Ecto neural progenitor cell (in vitro differentiated cells): ENCODE results near the gene MVK.

Source experiments
- DNase-seq: peaks from one replicate; pipeline ENCODE4 v3.0.0-alpha.2; 2018; ENCODE audit warnings: low spot score

Gene MVK

DNA sequence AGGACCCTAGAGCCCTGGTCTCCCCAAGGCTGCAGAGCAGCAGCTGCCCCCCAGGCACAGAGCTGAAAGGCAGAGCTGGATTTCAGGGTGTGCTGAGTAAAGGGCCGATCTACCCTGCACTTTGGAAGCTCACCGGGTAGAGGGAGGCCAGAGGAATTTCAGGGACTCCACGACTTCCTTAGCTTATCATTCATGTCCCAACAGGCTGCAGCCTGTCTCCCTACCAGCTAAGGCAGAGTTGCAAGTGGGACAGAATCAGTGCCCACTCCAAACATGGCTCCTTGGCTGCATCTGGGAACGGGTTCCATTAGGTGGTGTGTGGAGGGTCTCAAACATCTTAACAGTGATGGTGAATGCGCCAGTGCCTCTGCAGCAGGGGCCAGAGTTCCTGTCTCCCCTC, 27.8 kb upstream of the MVK start:
- DNase-seq, result no peak

GRCh38 chr12:109547286-109547685, 26.3 kb upstream of the MVK start:
- no peak for DNase-seq

DNA sequence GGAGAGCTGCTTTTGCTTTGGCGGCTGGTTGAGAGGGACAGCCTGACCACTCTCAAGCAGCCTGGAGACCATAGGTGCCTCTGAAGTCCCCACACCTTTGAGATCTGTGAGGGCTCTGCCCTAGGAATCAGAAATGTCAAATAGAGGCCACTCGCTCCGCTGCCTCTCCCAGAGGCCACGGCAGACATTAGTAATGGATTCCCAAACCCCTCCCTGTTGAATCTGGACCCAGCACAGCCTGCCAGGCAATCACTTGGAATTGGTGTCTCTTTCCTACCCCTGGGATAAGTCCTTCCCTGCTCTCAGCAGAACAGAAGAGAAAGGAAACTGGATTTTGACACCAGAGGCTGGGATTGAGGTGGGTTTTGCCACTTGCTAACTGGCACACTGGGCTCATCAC, 25.3 kb upstream of the MVK start:
- no peak for DNase-seq

DNA sequence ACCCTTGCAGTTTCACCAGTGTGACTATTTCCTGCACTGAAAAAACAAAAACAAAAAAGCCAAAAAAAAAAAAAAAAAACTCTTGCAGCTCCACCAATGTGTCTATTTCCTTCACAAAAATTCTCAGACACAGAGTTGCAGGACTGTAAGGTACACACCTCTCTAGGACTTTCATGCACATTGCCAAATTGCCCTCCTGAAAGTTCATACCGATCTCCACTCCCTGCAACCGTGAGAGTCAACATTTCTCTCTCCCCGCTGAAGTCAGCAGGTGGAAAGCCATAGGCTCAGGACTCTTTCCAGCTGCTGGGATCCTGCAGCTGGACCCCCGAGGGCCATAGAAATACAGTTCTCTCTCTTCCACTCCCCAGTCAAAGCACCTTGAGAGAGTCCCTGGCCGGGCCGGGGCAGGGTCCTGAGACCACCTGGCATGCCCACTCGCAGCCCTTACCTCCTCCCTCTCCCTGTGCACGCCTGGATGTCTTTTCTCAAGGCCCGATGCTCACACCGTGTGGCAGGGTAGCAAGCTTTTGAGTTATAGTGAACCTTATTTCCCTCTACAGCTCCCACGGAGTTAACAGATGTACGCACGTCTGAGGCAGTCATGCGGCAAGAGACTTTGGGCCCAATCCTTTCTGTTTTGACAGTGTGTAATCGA, 23.9 kb upstream of the MVK start:
- no peak for DNase-seq

DNA sequence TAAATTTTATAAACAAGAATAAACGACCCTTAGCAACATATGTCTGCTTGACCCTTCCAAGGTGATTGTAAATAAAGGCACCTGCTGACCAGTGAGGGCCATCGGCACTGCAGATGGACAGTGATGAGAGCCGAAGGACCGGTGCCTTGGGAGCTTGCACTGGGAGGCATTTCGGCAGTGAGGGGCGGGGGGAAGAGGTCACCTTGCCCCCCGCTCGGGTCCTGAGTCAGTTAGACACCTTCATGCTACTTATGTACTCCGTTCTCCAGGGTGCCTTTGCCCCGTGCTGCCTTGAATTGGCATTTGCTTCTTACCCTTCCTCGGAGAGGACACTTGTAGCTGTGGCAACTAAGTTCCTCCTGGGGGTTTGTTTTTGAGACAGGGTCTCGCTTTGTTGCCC, 23.3 kb upstream of the MVK start:
- DNase-seq, result no peak

- no peak for DNase-seq
Measured at GRCh38 chr12:109551108-109551507, 22.5 kb upstream of the MVK start.

DNA sequence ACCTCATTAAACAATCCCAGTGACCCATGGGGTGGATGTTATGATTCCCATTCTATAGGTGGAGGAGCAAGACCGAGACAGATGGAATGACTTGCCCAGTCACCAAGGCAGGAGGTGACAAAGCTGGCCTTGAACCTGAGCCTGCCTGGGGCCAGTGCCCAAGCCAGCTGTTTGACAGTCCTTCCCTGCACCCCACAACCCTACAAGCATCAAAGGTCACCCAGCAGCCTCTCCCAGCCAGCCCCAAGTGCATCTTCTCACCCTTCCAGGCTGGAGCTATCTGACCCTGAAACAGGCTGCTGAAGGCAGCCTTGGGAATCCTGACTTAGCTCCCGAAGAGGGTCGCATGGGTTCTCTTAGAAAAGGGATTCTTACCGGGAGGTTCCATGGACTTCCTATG, 20.6 kb upstream of the MVK start:
- DNase-seq, result no peak

- no peak for DNase-seq
Measured at GRCh38 chr12:109553483-109553882, 20.1 kb upstream of the MVK start.

DNA sequence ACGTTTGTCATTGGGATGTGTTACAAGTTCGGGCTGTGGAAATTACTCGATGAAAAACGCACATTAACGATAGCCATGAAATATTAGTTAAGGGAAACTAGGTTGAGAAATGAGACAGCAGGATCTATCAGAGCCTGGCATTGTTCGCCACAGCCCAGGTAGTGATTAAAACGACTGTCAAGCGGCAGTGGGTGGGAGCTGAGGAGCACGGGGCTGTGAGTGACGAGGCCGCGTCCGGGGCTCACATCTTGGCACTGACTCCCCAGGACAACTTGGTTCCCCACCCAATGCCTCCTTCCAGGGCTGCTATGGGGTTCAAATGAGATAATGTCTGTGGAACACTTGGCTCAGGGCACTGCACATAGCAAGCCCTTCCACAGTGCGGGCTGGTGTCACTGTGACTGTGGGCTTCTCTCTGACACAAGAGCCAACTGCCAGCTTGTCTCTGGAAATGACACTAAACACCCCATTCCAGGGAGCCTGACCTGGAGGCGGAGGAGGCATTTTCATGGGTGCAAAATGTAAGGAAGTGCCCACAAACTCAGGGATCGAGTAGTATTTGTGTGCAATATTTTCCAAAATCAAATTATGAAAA, 19.6 kb upstream of the MVK start:
- no peak for DNase-seq

GRCh38 chr12:109554761-109555160, 18.8 kb upstream of the MVK start:
- no peak for DNase-seq

DNA sequence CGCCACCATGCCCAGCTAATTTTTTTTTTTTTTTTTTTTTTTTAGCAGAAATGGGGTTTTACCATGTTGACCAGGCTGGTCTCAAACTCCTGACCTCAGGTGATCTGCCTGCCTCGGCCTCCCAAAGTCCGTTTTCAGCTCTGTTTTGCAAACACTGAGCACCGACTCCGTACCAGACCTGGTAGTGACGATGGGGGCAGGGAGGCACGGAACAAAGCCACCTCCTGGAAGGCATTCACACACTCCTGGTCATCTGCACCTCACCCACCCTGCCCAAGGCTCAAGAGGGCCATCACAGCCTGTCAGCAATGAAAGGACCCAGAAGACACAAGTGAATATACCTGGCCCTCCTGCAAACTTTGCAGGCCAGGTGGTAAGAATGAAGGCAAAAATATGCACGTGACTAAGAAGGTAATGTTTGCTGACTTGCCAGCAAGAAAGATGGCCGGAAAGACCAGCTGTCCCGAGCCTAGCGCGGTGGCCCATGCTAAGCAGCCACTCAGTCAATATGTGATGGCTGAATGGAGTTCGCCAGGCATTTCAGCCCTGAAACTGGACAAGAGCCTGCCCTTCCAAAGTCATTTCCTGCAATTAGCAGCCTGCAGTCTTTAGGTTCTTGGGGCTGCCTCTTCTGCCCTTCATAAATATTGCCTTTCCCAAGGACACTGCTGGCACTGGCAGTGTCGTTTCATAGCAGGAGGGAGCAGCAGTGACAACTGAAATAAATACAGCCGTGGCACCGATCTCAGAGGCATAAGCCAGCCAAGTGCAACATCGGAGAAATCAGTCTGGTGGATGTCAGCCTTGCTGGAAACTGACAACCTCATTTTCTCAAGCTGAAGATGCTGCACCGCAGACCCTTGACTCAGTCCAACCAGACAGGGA, 17.9 kb upstream of the MVK start:
- DNase-seq, result no peak

- no peak for DNase-seq
Measured at GRCh38 chr12:109557200-109557599, 16.4 kb upstream of the MVK start.

- no peak for DNase-seq
Measured at GRCh38 chr12:109557805-109558204, 15.8 kb upstream of the MVK start.

DNA sequence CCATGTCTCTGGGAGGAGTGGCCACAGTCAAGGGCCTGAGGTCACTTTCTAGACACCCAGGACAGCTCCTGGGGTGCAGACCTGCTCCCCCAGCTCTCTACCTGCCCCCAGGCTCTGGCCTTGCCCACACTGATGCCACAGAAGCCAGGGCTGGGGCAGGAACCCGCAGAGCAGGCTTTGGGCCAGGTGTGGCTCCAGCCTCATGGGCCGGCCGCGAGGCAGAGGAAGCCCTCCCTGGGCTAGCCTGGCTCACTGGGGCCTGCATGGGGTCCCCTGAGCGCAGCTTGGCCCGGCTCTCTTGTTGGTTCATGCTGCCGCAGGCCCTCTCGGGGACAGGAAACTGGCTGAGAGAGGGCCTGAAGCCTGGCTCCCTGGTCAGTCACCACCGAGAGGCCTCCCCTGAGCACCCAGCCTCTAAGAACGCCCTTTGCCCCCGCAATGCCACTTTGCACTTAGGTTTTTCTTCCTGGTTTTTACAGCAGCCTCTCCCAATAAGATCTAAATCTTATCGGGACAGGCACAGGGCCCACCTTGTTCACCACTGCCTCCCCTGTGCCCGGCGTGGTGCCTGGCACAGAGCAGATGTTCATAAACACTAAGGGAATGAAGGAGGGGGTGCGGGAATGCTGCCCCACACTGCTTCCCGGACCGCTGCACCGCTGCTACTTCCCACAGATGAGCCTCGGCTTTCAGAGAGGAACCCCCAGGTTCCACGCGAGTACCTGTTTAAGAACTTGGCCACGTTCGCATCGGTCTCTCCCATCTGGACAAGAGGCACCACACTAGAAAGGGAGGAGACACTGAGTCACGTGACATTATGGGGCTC, 15.0 kb upstream of the MVK start:
- no peak for DNase-seq

- DNase-seq, result no peak
Measured at GRCh38 chr12:109559200-109559505, 14.4 kb upstream of the MVK start.

GRCh38 chr12:109559601-109560000, 14.0 kb upstream of the MVK start:
- DNase-seq, result no peak

DNA sequence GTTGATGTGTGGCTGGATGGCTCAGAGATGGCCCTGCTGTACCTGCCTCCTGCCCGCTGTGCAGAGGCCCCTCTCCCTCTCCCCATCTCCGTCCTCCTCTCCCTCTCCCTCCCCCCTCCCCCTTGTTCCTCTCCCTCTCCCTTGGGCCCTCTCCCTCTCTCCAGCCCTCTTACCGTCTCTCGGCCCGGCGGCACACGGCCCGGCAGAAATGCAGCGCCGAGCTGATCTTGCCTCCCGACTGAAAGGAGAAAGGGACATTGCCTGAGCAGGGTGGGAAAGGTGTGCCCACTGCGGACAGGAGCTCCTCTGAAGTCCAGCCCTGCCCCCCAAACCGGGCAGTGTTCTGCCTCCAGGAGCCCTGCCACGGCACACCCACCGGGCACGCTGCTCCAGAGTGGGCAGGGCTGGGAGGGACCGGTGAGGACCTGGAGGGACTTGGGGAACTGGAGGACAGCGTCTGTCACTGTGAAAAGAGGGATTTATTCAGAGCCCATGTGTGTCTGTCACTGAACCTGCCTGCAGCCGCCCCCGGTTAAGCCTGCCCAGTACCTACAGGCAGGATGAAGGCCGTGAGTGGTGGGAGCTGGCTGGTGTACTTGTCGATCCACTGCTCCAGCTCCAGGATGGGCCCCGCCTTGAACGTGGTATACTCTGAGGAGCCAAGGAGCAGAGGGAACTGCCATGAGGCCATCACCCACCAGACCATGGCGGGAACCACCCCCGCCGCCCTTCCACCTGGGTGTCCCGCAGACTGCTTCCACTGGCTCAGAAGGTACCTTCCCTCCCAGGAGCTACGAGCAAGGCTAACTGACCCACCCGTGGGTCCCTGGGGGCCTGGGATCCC, 12.5 kb upstream of the MVK start:
- no peak for DNase-seq

DNA sequence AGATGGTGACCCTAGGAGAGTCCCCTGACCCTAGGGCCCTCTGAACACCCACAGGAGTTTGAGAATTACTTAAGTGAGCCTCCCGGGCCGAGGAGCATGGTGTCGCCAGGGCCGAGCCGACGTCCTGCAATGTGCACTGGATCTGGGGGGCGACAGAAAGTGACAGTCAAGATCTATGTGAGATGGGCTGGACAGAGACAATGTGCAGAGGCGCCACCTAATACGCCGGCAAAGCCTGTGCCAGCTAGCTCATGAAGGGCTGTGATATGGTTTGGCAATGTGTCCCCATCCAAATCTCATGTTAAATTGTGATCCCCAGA, 11.9 kb upstream of the MVK start:
- DNase-seq, result no peak

DNA sequence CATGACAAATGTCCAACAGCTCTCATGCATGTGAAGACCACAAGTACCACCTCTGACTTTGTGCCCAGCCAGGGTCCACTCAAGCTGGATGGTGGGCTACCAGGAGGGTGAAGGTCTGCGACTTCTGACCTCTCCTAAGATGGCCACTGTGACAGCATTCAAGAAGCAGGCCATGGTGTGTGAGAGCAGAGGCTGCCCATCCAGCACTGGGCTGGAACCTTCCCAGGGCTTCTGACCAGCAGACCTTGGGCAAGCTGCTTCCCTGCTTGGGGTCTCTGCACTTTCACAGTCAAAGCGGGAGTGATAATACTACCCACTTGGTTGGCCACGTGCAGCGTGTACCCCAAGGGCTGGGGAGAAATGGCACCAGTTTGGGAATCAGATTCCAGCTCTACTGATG, 10.7 kb upstream of the MVK start:
- no peak for DNase-seq

DNA sequence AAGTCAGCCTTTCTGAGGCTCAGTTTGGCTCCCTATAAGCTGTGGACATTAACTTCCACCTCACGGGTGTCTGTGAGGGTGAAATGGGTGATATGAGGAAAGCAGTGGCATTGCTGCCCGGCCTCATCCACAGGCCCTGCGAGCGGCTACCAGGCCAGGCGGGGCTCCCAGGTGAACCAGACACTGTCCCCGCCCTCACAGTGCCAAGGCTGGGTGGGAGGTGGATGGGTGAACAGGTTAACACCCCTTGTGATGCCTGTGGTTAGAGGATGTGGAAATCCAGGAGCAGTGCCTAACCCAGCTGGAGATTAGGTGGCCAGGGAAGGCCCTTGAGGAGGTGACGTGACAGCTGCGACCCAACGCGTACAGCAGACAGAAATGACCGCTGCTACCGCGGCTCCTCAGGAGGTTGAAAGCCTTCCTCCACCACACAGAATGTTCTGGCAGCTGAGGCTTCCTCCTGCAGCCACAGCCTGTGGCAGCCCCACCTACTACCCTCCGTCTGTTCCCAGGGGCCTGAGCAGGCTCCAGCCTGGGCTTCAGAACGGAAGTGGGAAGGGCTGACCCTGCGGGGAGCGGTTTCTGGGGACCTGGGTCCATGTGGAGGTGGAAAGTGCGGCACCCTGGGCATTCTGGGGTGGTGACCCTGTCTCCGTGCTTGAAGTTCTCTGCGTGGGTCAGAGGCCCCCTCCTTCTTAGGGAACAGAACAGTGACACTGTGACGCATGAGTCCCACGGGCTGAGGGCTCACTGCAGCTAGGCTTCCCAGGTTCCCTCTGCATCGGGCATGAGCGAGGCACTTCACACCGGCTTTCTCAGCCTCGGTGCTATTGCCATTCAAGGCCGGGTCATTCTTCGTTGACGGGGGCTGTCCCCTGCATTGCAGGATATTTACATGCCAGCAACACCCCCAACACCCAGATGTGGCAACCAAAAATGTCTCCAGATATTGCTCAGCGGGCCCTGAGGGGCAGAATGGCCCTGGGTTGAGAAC, 10.0 kb upstream of the MVK start:
- DNase-seq, result no peak

- no peak for DNase-seq
Measured at GRCh38 chr12:109566424-109566823, 7.2 kb upstream of the MVK start.
